HG03378 (cell line): ENCODE results near the gene NKX1-1.

Experiments used
- ATAC-seq: cut with Tn5 transposase; IDR thresholded peaks from one replicate; pipeline ENCODE4 v1.9.1; 2021; ENCODE audit warnings: mild to moderate bottlenecking, moderate library complexity; ENCODE audit not compliant: unreplicated experiment

NKX1-1 gene

GRCh38 chr4:1362046-1362445 lies 44.2 kb downstream of the NKX1-1 start:
- no peak for ATAC-seq

GRCh38 chr4:1361431-1361830 lies 44.8 kb downstream of the NKX1-1 start:
- no peak for ATAC-seq

DNA sequence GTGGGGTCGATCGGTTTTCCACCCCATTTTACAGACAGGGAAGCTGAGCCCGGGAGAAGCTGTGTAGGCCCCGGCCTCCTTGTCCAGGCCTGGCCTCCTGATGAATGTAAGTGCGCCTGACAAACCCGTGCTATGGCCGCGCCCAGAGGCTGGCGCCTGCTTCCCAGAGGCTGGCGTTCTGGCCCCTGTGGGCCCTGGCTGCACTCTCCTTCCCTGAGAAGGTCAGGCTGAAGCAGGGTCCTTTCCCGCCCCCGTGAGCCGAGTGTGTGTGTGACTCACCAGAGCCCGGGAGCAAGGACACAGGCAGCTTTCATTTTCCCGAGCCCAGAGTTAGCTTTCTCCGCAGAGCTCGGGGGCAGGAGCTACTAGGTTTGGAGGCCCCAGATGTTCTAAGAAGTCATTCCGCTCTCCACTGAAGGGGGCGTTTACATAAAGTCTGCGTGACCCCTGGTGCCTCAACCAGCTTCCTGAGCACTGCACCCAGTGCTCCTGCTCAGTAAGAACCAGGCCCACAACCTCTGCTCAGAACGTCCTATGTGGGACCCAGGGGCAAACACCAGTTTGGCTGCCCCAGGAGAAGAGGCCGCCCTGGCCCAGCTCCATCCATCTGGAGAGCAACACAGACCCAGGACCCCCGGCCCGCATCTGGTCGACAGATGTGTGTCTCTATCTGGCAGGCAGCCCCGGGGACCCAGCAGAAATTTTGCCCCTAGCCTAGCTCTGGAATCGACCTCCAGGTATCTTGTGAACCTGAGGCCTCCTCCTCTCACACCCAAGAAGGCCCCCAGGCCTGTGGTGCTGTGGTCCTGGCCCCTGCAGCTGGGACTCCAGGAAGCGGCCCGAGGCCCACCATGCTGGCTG lies 45.6 kb downstream of the NKX1-1 start:
- no peak for ATAC-seq

DNA sequence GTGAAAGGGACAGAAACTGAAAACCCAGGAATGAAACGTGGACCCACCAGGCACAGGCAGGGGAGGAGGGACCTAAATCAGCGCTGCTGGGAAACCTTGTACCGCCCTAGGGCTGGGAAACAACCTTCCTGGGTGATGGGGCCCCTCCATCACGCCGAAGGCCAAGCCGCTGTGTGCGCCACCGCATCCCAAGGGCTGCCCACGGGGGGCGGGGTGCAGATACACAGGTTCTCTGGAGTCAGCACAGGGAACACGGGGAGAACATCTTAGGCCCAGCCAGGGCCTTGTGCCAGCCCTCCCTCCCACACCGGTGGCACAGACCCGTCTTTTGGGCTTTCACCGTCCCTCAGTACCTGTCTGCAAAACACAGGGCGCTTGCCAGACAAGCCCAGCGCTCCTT lies 46.3 kb downstream of the NKX1-1 start:
- ATAC-seq: no peak

DNA sequence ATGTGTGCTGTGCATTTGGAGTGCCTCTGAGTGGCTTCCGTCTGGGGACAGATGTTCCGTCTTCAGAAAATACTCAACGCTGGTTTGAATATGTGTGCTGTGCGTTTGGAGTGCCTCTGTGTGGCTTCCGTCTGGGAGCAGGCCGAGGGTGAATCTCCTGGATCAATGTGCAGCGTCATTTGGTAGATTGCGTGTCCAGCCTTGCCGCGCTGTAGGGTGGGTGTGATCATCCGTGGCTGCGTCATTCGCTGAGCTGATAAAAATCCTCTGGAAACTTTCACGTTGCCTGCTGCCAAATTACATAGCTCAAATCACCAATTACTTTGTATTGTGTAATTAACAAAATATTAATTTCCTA lies 47.1 kb downstream of the NKX1-1 start:
- no peak for ATAC-seq

DNA sequence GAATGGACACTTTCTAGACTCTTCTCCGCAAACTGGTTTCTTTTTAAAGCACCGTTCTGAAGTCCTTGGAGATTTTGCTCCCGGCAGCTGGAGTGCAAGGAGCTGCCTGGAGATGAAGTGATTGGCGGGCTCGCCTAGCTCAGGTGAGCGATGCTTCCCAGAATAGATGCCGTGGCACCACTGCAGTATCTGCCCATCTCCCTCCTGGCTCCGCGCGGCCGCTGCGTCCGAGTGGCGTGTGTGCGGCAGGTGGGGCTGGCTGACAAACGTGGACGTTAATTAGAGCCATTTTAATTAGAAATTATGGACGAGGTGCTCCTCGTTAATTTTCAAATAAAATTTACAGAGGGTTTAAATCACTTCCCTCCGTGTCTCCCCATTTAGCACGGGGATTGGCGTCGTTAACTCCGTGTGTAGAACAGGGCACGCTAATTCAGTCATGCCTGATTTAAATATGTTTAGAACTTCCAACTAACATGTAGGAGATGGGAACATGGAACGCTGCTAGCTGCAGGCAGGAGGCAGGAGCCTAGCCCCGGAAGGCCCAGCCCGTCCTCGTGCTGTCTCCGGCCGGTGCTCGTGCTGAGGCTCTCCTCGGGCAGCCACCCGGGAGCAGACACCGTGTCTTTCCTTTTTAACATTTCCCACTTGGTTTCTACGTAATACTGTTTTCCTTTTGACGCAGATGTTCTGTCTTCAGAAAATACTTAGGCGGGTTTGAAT lies 47.7 kb downstream of the NKX1-1 start:
- no peak for ATAC-seq

DNA sequence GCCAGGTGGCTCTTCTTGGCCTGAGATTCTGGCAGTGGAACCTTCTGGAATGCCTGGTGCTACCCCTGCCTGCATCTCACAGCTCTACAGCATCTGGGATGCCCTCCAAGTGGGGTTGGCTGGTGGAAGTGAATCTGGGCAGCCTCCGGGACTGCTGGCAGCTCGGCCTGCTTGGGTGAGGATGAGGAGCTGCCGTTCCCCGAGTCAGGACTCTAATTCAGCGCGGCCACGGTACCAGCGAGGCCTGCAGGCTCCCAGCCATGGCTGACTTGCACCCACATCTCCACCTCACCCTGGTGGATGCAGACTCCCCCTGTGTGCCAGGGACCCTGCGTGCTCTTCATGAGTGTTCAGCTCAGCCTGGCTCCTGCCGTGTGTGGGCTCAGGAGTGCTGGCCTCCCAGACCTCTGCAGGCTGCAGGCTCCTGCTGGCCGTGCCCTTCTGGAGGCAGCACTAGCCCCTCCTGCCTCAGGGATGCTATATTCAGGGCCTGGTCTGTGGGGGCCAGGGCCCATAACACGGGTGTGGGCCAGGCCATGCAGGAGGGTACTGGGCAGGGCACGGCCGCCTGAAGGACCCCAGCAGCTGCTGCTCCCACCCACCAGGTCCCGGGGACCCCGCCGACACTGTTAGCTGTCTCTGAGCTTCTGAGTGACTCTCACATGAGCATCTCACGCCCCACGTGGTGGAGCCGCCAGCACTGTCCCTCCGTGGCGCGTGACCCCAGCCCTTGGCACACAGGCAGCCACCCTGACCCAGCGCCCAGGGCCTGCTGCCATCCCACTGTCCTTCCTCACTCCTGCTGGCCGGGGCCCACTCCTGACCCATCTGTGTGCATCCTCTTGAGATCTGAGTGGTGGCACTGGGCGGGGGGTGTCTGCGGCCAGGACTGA lies 48.6 kb downstream of the NKX1-1 start:
- no peak for ATAC-seq

DNA sequence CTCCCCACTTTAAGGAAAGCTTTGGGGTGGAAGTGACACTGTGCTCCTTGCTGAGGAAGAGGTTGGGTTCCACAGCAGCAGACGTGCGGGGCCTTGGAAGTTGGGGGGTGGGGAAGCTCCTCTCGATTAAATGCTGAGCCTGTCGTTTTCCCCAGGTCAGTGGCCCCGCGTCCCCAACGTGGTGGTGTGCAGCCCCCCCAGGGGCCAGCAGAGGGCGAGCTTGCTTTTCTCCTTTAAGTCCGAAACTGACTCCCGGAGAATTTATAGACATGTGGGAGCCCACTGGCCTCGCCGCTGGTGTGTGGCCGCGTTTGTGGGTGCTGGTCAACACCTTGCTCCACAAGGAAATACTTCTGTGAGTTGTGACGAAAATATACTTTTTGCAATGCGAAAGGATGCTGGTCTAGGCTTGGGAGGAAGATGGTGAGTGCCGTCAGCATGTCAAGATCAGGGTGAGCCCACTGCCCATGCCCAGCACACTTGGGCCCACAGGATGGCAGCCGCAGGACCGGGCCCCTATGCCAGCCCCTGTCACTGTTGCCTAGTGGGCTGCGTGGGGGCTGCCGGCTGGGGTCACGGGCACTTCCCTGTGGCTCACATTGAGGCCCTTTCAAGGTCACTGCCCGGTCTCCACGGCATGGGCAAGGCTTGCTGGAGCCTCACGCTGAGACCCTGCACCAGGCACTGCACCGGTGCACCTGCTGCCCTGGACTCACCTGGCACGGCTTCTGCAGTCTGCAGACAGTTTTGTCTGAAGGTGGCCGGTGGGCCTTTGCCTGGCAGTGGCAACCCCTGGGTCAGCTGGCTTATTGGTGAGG lies 49.9 kb downstream of the NKX1-1 start:
- no peak for ATAC-seq

GRCh38 chr4:1355378-1355777 lies 50.9 kb downstream of the NKX1-1 start:
- no peak for ATAC-seq

- ATAC-seq: no peak
Observed at GRCh38 chr4:1354983-1355275, 51.3 kb downstream of the NKX1-1 start.

- no peak for ATAC-seq
Observed at GRCh38 chr4:1354136-1354982, 51.9 kb downstream of the NKX1-1 start.

- no peak for ATAC-seq
Observed at GRCh38 chr4:1353186-1354055, 52.8 kb downstream of the NKX1-1 start.
